Measurements from ENCODE around the gene SUGCT.

SUGCT gene

GRCh38 chr7:40122940-40123254 is 11.9 kb upstream of the SUGCT start:
- Histone ChIP-seq H2AK5ac (ENCODE audit: low read length) (no peak overlapping the region), H4K12ac (ENCODE audit: low read depth, low read length) (no peak overlapping the region), H3K27me3 (ENCODE audit: insufficient read depth, low read length) (no peaks in the 10 kb centered on the region), H3K27ac (ENCODE audit: low read depth, low read length) (no peak overlapping the region), H3K4me3 (ENCODE audit: low read depth, low read length) (no peak overlapping the region), H3K9ac (ENCODE audit: low read length) (no peak overlapping the region), H3K36me3 (ENCODE audit: control insufficient read depth in 1 of 2, insufficient read depth in 2 of 2, low read length in 2 of 2) (peaks cover 0 to 4% of the 10 kb centered on the region in 2 experiments), H4K8ac (ENCODE audit: low read depth, low read length) (no peak overlapping the region), H3K23ac (ENCODE audit: low read length) (no peak overlapping the region), H3K4me2 (ENCODE audit: low read length) (no peak overlapping the region), H2BK5ac (ENCODE audit: low read depth, low read length, poor library complexity) (no peak overlapping the region), H3K4ac (ENCODE audit: low read depth, low read length) (no peak overlapping the region), H3K79me1 (ENCODE audit: low read length) (no peaks in the 10 kb centered on the region), H3K4me1 (ENCODE audit: control insufficient read depth in 1 of 2, insufficient read depth in 2 of 2, low read length in 2 of 2) (no peaks in the 10 kb centered on the region), H3K14ac (ENCODE audit: low read length) (no peak overlapping the region), H3K9me3 (ENCODE audit: insufficient read depth, low read depth, low read length) (no peaks in the 10 kb centered on the region), H2BK120ac (ENCODE audit: insufficient read depth, low read length, poor library complexity) (no peak overlapping the region), H3K79me2 (ENCODE audit: control insufficient read depth, insufficient read depth, low read length, poor library complexity) (no peaks in the 10 kb centered on the region), H3K18ac (ENCODE audit: low read length) (no peak overlapping the region), H4K91ac (ENCODE audit: low read depth, low read length) (no peak overlapping the region), H2AFZ (ENCODE audit: insufficient read depth, low read length, poor library complexity) (no peak overlapping the region), H2BK12ac (ENCODE audit: low read length) (no peak overlapping the region)
- WGBS (ENCODE audit: extremely low coverage, insufficient coverage, insufficient read length): no CpG with 5 or more reads among the region's 2 CpGs
- DNase-seq: no peak

DNA sequence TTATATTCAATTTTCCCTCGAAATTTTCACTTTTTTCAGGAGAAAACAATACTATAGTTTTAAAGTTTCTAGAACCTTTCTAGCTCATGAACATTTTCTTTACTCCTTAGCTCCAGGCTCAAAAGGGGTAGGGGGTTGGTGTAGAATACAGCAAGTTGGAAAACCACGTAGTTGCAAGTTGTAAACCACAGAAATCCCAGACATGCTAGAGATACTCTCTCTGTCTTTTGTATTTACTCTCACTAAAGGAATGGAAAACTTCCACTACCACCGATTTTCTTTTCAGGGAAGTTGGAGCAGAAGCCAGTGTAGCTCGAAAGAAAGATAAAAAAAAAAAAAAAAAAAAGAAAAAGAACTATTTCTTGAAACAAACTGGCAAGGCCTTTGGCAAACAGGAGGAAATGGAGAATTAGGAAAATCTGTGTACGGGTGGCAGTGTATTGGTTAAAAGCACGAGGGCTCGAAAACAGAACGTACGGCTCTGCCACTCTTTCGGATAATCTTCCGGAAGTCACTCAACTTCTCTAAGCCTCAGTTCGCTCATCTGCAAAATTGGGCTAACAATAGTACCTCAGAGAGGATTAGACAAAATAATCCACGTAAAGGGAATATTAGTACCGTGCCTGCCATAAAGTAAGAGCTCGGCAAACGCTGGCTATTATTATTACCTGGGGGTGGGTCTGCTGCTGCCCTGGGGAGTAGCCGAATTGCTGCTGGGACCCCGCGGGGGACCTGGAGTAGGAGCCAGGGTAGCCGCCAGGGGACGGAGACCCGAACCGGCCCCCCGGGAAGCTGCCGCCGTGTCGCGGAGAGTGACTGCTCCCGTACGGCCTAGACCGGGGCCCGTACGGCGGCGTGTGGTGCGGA is 1.0 kb upstream of the SUGCT start:
- H2AFZ ChIP-seq (ENCODE audit: insufficient read depth, low read length, poor library complexity): peak overlapping the region; percentile 87
- H4K12ac ChIP-seq (ENCODE audit: low read depth, low read length): peak overlapping the region; percentile 92
- peak overlapping the region; percentile 76 for H3K27ac ChIP-seq (ENCODE audit: low read depth, low read length)
- H3K9ac ChIP-seq (ENCODE audit: low read length): peak overlapping the region; percentile 92
- no peaks in the 10 kb centered on the region for H3K27me3 ChIP-seq (ENCODE audit: insufficient read depth, low read length)
- peaks cover 0 to 2% of the 10 kb centered on the region in 2 experiments for H3K4me1 ChIP-seq (ENCODE audit: control insufficient read depth in 1 of 2, insufficient read depth in 2 of 2, low read length in 2 of 2)
- H3K4ac ChIP-seq (ENCODE audit: low read depth, low read length): peak overlapping the region; percentile 68
- H3K4me2 ChIP-seq (ENCODE audit: low read length): peak overlapping the region; percentile 70
- no peak overlapping the region for H3K23ac ChIP-seq (ENCODE audit: low read length)
- H3K14ac ChIP-seq (ENCODE audit: low read length): peak overlapping the region; percentile 90
- H3K18ac ChIP-seq (ENCODE audit: low read length): peak overlapping the region; percentile 87
- H3K79me1 ChIP-seq (ENCODE audit: low read length): peaks cover 8% of the 10 kb centered on the region
- peak; percentile 6 to 52 for DNase-seq
- WGBS (ENCODE audit: extremely low coverage, insufficient coverage, insufficient read length): no CpG with 5 or more reads among the region's 36 CpGs
- peak overlapping the region; percentile 94 for H2BK5ac ChIP-seq (ENCODE audit: low read depth, low read length, poor library complexity)
- peak overlapping the region; percentile 90 for H3K4me3 ChIP-seq (ENCODE audit: low read depth, low read length)
- peaks cover 4% of the 10 kb centered on the region for H3K79me2 ChIP-seq (ENCODE audit: control insufficient read depth, insufficient read depth, low read length, poor library complexity)
- H3K9me3 ChIP-seq (ENCODE audit: insufficient read depth, low read depth, low read length): no peaks in the 10 kb centered on the region
- H2BK12ac ChIP-seq (ENCODE audit: low read length): no peak overlapping the region
- peak overlapping the region; percentile 77 for H2AK5ac ChIP-seq (ENCODE audit: low read length)
- peaks cover 0 to 4% of the 10 kb centered on the region in 2 experiments for H3K36me3 ChIP-seq (ENCODE audit: control insufficient read depth in 1 of 2, insufficient read depth in 2 of 2, low read length in 2 of 2)
- H4K8ac ChIP-seq (ENCODE audit: low read depth, low read length): peak overlapping the region; percentile 96
- H4K91ac ChIP-seq (ENCODE audit: low read depth, low read length): peak overlapping the region; percentile 80
- peak overlapping the region; percentile 83 for H2BK120ac ChIP-seq (ENCODE audit: insufficient read depth, low read length, poor library complexity)

DNA sequence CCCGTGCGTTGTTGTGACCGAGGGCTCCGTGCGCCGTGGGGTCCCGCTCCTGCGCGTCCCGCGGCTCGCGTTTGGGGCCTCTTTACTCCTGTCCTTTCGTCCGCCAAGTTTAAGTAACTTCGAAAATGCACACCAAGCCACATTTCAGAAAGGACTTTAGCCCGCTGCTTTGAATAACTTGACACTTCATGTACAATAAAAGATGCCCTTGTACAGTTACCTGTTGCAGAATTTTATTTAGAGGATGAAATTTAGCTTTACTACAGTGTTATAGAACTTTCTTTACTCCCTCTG is 459 bp downstream of the SUGCT start:
- no CpG with 5 or more reads among the region's 17 CpGs for WGBS (ENCODE audit: extremely low coverage, insufficient coverage, insufficient read length)

DNA sequence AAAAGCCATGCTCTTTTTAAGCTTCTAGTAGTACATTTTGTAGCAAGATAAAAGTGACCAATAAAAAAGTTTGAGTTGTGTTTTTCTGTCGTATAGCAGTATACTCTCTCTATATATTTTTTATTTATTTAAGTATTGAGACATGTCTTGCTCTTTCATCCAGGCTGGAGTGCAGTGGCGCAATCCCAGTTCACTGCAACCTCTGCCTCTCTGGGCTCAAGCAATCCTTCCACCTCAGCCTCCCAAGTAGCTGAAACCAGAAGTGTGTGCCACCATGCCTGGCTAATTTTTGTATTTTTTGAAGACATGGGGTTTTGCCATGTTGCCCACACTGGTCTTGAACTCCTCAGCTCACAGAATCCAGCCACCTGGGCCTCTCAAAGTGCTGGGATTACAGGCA is 2.8 kb downstream of the SUGCT start:
- Histone ChIP-seq H3K4me1 (ENCODE audit: control insufficient read depth in 1 of 2, insufficient read depth in 2 of 2, low read length in 2 of 2) (peaks cover 0 to 2% of the 10 kb centered on the region in 2 experiments), H3K79me2 (ENCODE audit: control insufficient read depth, insufficient read depth, low read length, poor library complexity) (peaks cover 4% of the 10 kb centered on the region), H4K91ac (ENCODE audit: low read depth, low read length) (no peak overlapping the region), H4K8ac (ENCODE audit: low read depth, low read length) (no peak overlapping the region), H3K4me2 (ENCODE audit: low read length) (no peak overlapping the region), H3K4ac (ENCODE audit: low read depth, low read length) (no peak overlapping the region), H3K27me3 (ENCODE audit: insufficient read depth, low read length) (no peaks in the 10 kb centered on the region), H3K27ac (ENCODE audit: low read depth, low read length) (no peak overlapping the region), H2AK5ac (ENCODE audit: low read length) (no peak overlapping the region), H3K9me3 (ENCODE audit: insufficient read depth, low read depth, low read length) (no peaks in the 10 kb centered on the region), H2BK12ac (ENCODE audit: low read length) (no peak overlapping the region), H4K12ac (ENCODE audit: low read depth, low read length) (no peak overlapping the region), H2BK120ac (ENCODE audit: insufficient read depth, low read length, poor library complexity) (no peak overlapping the region), H2AFZ (ENCODE audit: insufficient read depth, low read length, poor library complexity) (no peak overlapping the region), H3K23ac (ENCODE audit: low read length) (peak overlapping the region; percentile 67), H3K9ac (ENCODE audit: low read length) (no peak overlapping the region), H3K79me1 (ENCODE audit: low read length) (peaks cover 8% of the 10 kb centered on the region), H3K14ac (ENCODE audit: low read length) (no peak overlapping the region), H3K18ac (ENCODE audit: low read length) (no peak overlapping the region), H2BK5ac (ENCODE audit: low read depth, low read length, poor library complexity) (no peak overlapping the region), H3K36me3 (ENCODE audit: control insufficient read depth in 1 of 2, insufficient read depth in 2 of 2, low read length in 2 of 2) (no peaks in the 10 kb centered on the region), H3K4me3 (ENCODE audit: low read depth, low read length) (peak overlapping the region; percentile 18)
- DNase-seq: no peak
- WGBS (ENCODE audit: extremely low coverage, insufficient coverage, insufficient read length): no CpG with 5 or more reads among the region's 2 CpGs

More for the DNA sequence above, 459 bp downstream of the SUGCT start:
- peaks cover 4% of the 10 kb centered on the region for H3K79me2 ChIP-seq (ENCODE audit: control insufficient read depth, insufficient read depth, low read length, poor library complexity)
- no peaks in the 10 kb centered on the region for H3K9me3 ChIP-seq (ENCODE audit: insufficient read depth, low read depth, low read length)
- H2BK120ac ChIP-seq (ENCODE audit: insufficient read depth, low read length, poor library complexity): peak overlapping the region; percentile 56
- H2AK5ac ChIP-seq (ENCODE audit: low read length): no peak overlapping the region
- H3K9ac ChIP-seq (ENCODE audit: low read length): no peak overlapping the region
- peak overlapping the region; percentile 70 for H3K4me2 ChIP-seq (ENCODE audit: low read length)
- H3K14ac ChIP-seq (ENCODE audit: low read length): peak overlapping the region; percentile 75
- peak overlapping the region; percentile 61 for H2AFZ ChIP-seq (ENCODE audit: insufficient read depth, low read length, poor library complexity)
- peaks cover 0 to 4% of the 10 kb centered on the region in 2 experiments for H3K36me3 ChIP-seq (ENCODE audit: control insufficient read depth in 1 of 2, insufficient read depth in 2 of 2, low read length in 2 of 2)
- H3K18ac ChIP-seq (ENCODE audit: low read length): no peak overlapping the region
- no peak overlapping the region for H3K23ac ChIP-seq (ENCODE audit: low read length)
- H3K4me1 ChIP-seq (ENCODE audit: control insufficient read depth in 1 of 2, insufficient read depth in 2 of 2, low read length in 2 of 2): peaks cover 0 to 2% of the 10 kb centered on the region in 2 experiments
- no peak overlapping the region for H3K4ac ChIP-seq (ENCODE audit: low read depth, low read length)
- H4K91ac ChIP-seq (ENCODE audit: low read depth, low read length): peak overlapping the region; percentile 40
- no peak overlapping the region for H2BK12ac ChIP-seq (ENCODE audit: low read length)
- H3K4me3 ChIP-seq (ENCODE audit: low read depth, low read length): peak overlapping the region; percentile 72
- H3K79me1 ChIP-seq (ENCODE audit: low read length): peaks cover 8% of the 10 kb centered on the region
- H3K27me3 ChIP-seq (ENCODE audit: insufficient read depth, low read length): no peaks in the 10 kb centered on the region
- DNase-seq: peak in 1 of 2 donors; percentile 50
- no peak overlapping the region for H2BK5ac ChIP-seq (ENCODE audit: low read depth, low read length, poor library complexity)
- peak overlapping the region; percentile 90 for H4K8ac ChIP-seq (ENCODE audit: low read depth, low read length)
- H4K12ac ChIP-seq (ENCODE audit: low read depth, low read length): peak overlapping the region; percentile 58
- no peak overlapping the region for H3K27ac ChIP-seq (ENCODE audit: low read depth, low read length)

Data from trophoblast cell (in vitro differentiated cells and primary cell).